ENCODE data around the gene HHIPL1.

The HHIPL1 gene

GRCh38 chr14:99664058-99664936, 19.4 kb downstream of the HHIPL1 start:
- Histone ChIP-seq H3K4me3 (ENCODE audit: low read length) (no peak overlapping the region), H3K4me1 (ENCODE audit: low read length) (peaks cover 31% of the 10 kb centered on the region), H3K79me2 (ENCODE audit: low read length) (no peaks in the 10 kb centered on the region), H2AFZ (ENCODE audit: low read depth, low read length) (no peak overlapping the region), H4K20me1 (ENCODE audit: insufficient read depth, low read length) (no peaks in the 10 kb centered on the region), H3K9me3 (ENCODE audit: insufficient read depth, low read length) (no peaks in the 10 kb centered on the region), H3K36me3 (replicated peaks; ENCODE audit: low read depth, low read length) (no peaks in the 10 kb centered on the region), H3K9ac (ENCODE audit: low read length) (no peak overlapping the region), H3K27me3 (ENCODE audit: low read depth, low read length) (peaks cover 4% of the 10 kb centered on the region), H3K4me2 (ENCODE audit: low read length) (no peak overlapping the region), H3K27ac (ENCODE audit: low read length) (no peak overlapping the region)
- TF ChIP-seq CTCF (IDR thresholded peaks at IDR 0.05; ENCODE audit: low read depth, low read length) (no peak), EZH2phosphoT487 (IDR thresholded peaks at IDR 0.05; ENCODE audit: low read depth) (no peak)

- Histone ChIP-seq H3K4me2 (ENCODE audit: low read length) (0 out of 2 replicates have a peak overlapping the region, but pooled peaks have one; percentile 7), H3K9me3 (ENCODE audit: insufficient read depth, low read length) (no peaks in the 10 kb centered on the region), H2AFZ (ENCODE audit: low read depth, low read length) (no peak overlapping the region), H3K4me1 (ENCODE audit: low read length) (peaks cover 31% of the 10 kb centered on the region), H3K27ac (ENCODE audit: low read length) (no peak overlapping the region), H3K27me3 (ENCODE audit: low read depth, low read length) (peaks cover 4% of the 10 kb centered on the region), H3K36me3 (replicated peaks; ENCODE audit: low read depth, low read length) (no peaks in the 10 kb centered on the region), H3K79me2 (ENCODE audit: low read length) (no peaks in the 10 kb centered on the region), H3K9ac (ENCODE audit: low read length) (no peak overlapping the region), H3K4me3 (ENCODE audit: low read length) (no peak overlapping the region), H4K20me1 (ENCODE audit: insufficient read depth, low read length) (no peaks in the 10 kb centered on the region)
- TF ChIP-seq EZH2phosphoT487 (IDR thresholded peaks at IDR 0.05; ENCODE audit: low read depth) (no peak), CTCF (IDR thresholded peaks at IDR 0.05; ENCODE audit: low read depth, low read length) (no peak)
These were observed 20.0 kb downstream of the HHIPL1 start for GRCh38 chr14:99664937-99665273.

GRCh38 chr14:99666533-99666932, 21.6 kb downstream of the HHIPL1 start:
- H3K9ac ChIP-seq (ENCODE audit: low read length), result no peak overlapping the region
- H3K4me1 ChIP-seq (ENCODE audit: low read length), result peaks cover 31% of the 10 kb centered on the region
- no peaks in the 10 kb centered on the region for H3K36me3 ChIP-seq (replicated peaks; ENCODE audit: low read depth, low read length)
- peaks cover 4% of the 10 kb centered on the region for H3K27me3 ChIP-seq (ENCODE audit: low read depth, low read length)
- H3K4me2 ChIP-seq (ENCODE audit: low read length), result peak overlapping the region; percentile 42; the same call in 1 of the 2 replicates
- H3K4me3 ChIP-seq (ENCODE audit: low read length), result no peak overlapping the region
- no peaks in the 10 kb centered on the region for H3K9me3 ChIP-seq (ENCODE audit: insufficient read depth, low read length)
- no peaks in the 10 kb centered on the region for H3K79me2 ChIP-seq (ENCODE audit: low read length)
- no peak overlapping the region for H2AFZ ChIP-seq (ENCODE audit: low read depth, low read length)
- no peak overlapping the region for H3K27ac ChIP-seq (ENCODE audit: low read length)
- no peaks in the 10 kb centered on the region for H4K20me1 ChIP-seq (ENCODE audit: insufficient read depth, low read length)
- TF ChIP-seq EZH2phosphoT487 (IDR thresholded peaks at IDR 0.05; ENCODE audit: low read depth), result no peak
- no peak for TF ChIP-seq CTCF (IDR thresholded peaks at IDR 0.05; ENCODE audit: low read depth, low read length)

- Histone ChIP-seq H3K4me2 (ENCODE audit: low read length) (peak overlapping the region; percentile 42), H3K4me3 (ENCODE audit: low read length) (no peak overlapping the region), H3K36me3 (replicated peaks; ENCODE audit: low read depth, low read length) (no peaks in the 10 kb centered on the region), H3K9ac (ENCODE audit: low read length) (no peak overlapping the region), H4K20me1 (ENCODE audit: insufficient read depth, low read length) (no peaks in the 10 kb centered on the region), H2AFZ (ENCODE audit: low read depth, low read length) (no peak overlapping the region), H3K4me1 (ENCODE audit: low read length) (peaks cover 31% of the 10 kb centered on the region), H3K27ac (ENCODE audit: low read length) (no peak overlapping the region), H3K79me2 (ENCODE audit: low read length) (no peaks in the 10 kb centered on the region), H3K9me3 (ENCODE audit: insufficient read depth, low read length) (no peaks in the 10 kb centered on the region), H3K27me3 (ENCODE audit: low read depth, low read length) (peaks cover 4% of the 10 kb centered on the region; the same call in 1 of the 2 replicates)
- TF ChIP-seq EZH2phosphoT487 (IDR thresholded peaks at IDR 0.05; ENCODE audit: low read depth) (no peak), CTCF (IDR thresholded peaks at IDR 0.05; ENCODE audit: low read depth, low read length) (no peak)
These were observed 22.1 kb downstream of the HHIPL1 start for GRCh38 chr14:99667045-99667444.

Measured in OCI-LY3 (cell line).